SIG-M5 treated with dmso at 0.1 percent for 504 hours (cell line): ENCODE results near the gene ACSBG1.

Experiments
- DNase-seq: peaks from one replicate; lab custom pipeline; 2025; ENCODE audit not compliant: unreplicated experiment; lab: John Stamatoyannopoulos, UW

The ACSBG1 gene

DNA sequence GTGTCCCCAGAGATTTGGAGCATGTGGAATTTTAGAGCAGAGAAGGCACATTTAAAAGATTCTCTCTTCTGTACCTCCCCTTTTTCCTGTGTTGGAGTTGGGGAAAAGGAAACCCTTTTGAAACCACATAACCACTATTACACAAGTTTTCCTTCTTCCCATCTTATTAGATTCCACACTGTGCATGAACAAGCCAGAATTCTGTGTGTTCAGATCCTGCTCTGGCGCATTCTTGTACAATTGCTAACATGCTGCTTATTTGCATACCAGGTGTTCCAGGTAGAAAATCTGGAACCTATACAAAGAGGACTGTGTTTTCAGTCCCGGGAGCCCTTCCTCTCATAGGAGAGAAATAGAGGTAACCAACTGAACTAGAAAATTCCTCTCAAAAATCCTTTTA, 100.6 kb downstream of the ACSBG1 start:
- no peak for DNase-seq

DNA sequence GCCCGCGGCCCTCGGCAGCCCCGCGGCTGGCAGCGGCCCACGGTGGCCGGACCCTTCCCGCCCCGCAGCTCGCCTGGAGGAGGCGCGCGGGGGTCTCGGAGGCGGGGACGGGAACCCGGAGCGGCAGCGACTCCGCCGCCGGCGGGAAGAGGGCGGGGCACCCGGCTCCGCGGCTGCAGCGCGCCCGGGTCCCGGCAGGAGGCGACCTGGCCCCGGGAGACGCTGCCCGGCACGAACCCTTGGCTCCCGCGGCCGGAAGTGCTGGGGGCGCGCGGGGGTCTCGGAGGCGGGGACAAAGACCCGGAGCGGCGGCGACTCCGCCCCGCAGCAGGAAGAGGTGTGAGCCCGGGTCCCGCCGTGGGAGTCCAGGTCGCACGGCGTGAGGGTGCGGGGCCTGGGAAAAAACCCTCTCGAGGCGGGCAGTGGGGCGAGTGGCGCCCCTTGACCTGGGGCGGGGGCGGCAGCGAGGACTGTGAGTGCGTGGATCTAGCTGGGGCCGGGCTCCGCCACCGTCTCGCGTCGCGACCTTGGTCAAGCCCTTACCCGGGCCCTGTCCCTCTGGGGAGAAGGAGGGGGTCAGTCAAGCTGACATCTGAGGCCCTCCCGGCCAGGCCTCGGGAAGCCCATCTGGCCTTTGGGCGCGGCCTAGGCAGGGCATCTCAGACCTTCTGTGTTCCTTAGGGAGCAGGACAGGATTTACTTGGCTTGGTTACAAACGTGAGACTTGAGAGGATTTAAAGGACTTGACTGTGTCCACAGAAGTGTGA, 102.9 kb downstream of the ACSBG1 start, which contains the start of gene CIB2:
CIB2 (minus strand) TSS at position 151 of the 767 bp plus-strand sequence. CDS start 230 bp downstream, outside the sequence.
- peak; percentile 40 for DNase-seq

DNA sequence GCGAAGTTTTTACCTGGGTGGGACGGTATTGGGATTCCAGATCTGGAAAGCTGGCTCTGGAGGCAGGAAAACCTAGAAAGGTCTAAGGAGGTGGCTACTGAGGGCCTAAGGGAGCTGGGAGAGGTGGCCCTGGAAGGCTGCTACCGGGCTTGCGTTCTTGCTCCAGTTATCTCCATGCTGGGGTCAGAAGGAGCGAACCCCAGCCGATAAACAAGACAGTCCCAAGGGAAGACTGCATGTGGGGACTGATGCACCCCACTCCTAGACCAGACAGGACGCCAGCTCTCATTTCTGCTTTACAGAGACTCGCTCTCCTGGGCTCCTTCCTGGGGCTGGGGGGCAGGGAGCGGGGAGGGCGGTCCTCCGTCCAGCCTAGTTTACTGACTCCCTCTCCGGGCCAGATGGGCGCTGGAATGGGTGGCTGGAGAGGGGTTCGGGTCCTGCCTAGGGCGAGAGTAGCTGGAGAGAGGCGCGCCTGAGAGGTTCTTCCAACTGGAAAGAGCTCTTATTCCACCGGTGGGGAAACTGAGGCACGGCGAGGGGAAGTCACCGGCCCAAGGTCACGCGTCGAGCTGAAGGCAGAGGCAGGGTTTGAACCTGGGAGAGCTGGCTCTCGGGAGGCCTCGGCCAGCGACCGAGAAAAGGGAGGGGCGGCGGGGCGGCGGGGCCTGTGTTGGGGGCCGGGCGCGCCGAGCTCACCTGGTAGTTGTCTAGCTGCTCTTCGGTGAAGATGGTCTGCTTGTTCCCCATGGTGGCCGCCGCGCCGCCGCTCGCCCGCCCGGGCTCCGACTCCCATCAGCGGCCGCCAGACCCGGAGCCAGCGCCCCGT, 103.7 kb downstream of the ACSBG1 start:
- DNase-seq = no peak

DNA sequence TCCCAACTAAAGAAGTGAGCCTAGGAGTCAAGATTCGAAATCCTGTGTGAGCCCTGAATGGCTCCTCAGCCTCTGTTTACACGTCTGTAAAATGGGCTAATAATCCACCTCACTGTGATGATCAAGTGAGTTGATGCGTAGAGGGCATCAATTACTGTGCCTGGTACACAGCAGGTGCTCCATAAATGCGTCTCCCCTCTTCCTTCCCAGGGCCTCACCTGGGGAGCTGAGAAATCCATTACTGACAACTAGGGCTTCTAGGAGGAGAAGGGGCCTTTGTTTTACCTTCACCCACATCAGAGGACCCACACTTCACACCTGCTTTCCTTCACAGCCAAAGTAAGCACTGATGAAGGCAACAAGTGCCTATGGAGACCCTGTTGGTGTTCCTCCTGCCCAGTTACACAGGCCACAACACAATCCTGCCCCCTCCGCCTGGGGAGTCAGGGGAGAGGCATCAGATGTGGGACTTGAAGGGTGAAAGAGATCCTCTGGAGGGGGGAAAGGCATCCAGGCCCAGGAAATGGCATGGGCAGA, 104.5 kb downstream of the ACSBG1 start:
- DNase-seq = no peak

DNA sequence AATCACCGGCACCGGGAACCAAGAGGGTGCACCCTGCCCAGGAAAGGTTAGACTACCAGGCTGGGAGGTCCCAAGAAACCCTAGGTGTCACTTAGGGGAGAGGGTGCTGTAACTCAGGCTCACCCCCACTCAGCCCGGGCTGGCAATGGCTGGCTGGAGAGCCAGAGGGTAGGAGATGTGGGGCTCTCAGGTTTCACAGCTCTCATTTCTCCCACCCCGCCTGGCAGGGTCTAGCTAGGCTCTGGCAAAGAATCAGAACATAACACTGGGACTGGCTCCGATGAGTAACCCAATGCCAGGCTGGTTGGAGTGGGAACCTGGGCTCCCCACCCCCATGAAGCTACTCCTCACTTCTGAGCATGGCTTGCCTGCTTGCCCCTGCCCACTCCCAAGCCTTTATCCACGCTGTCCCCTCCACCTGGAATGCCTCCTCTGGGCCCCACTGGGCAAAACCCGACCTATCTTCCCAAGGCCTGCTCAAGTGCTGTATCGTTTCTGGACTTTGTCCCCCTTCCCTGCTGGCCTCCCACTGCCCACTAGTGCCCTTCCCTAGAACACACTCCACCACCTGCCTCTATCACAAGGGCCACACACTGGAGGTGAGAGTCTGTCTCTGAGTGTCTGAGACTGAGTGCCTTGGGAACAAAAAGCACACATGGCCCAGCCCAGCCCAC, 105.2 kb downstream of the ACSBG1 start:
- no peak for DNase-seq

DNA sequence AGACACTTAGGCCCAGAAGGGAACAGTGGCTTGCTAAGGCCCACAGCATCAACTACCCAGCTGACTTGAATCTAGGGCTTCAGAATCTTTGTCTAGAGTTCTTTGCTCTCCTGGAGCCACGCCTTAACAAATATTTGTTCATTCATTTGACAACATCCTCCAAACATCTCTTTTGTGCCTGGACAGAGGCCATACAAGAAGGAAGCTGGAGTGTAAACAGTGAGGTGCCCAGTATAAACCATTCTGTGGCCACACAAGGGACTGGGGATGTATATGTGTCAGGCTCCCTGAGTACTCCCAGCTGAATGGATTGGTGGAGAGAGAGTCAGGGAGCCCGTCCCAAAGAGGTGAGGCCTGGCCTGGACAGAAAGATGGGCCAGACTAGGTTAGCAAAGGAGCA, 106.5 kb downstream of the ACSBG1 start:
- no peak for DNase-seq

DNA sequence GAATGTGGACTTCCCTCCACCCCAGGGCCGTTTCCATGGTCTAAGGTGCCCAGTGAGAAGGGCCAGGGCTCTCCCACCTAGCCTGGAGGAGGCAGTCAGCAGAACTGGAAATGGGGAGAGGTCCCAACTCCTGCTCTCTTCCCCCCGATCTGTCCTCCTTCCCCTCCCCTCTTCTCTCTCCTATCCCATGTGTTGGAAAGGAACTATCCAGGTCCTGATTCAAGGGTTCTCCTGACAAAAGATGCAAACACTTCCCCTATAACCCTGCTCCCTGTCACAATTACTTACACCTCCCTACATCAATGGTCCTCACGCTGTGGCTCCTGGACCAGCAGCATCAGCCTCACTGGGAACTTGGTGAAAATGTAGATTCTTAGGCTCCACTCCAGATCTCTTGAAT, 109.1 kb downstream of the ACSBG1 start:
- DNase-seq = no peak

DNA sequence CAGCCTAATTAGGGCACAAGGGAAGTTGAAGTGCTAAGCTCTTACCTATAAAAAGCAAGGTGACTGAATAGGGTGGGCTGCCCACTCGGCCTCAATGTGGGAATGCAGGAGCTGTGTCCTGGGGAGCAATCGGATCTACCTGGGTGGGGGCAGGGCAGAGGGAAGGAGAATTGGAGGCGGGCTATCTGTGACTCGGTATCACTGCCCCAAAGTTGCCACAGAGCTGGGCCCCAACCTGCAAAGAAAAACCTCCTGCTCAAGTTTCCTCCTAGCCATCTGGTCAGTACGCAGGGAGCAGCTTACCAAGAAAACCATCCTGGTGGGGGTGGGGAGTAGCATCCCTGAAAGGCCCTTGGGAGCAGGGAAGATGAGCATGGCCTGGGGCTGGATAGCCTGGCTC, 113.8 kb downstream of the ACSBG1 start:
- DNase-seq = no peak
